Gastrocnemius medialis (tissue), 4 donors: ENCODE measurements around the gene ARHGEF19. TPM values are rescaled to one million over a fixed set of nuclear protein-coding genes. Genes with fewer than 3 reads are reported as not detected.
"Not testable (repeated sequence)": the region's sequence is repeated elsewhere in the genome, so short reads cannot be mapped to it uniquely, and the experiment has no call there.

Experiments used
- ATAC-seq, 2 donors: fragments of 150-250 bp; one replicate each; pipeline ENCODE4 v1.9.1; 2016
- DNase-seq, 2 donors: peaks; one replicate each; pipeline ENCODE4 v3.0.0-alpha.2; 2019
- H3K27ac ChIP-seq, 4 donors: fragments of 200-600 bp; sonication (generic); 1 replicate in 1 of 4; 2 replicates in 3 of 4; pipeline ENCODE4 v1.5.1; 2016 to 2018; ENCODE audit warnings: mild to moderate bottlenecking in 2 of 4, moderate library complexity in 1 of 4
- H3K27me3 ChIP-seq, 3 donors: fragments of 200-600 bp; sonication (generic) in 2 of 3; 1 replicate in 1 of 3; 2 replicates in 2 of 3; pipeline versions ENCODE4 v1.5.1 to v1.6.0; 2016 to 2019; ENCODE audit warnings: mild to moderate bottlenecking in 1 of 3, moderate library complexity in 1 of 3
- H3K36me3 ChIP-seq, 2 donors: fragments of 200-600 bp; sonication (generic) in 1 of 2; one replicate each; pipeline ENCODE4 v1.5.1; 2017 to 2018
- H3K4me1 ChIP-seq, 2 donors: fragments of 200-600 bp; sonication (generic) in 1 of 2; one replicate each; pipeline ENCODE4 v1.5.1; 2016 to 2017; ENCODE audit warnings: mild to moderate bottlenecking in 2 of 2
- H3K4me3 ChIP-seq, 4 donors: fragments of 200-600 bp; sonication (generic) in 3 of 4; 1 replicate in 1 of 4; 2 replicates in 3 of 4; pipeline ENCODE4 v1.5.1; 2016 to 2019; ENCODE audit warnings: mild to moderate bottlenecking in 2 of 4
- H3K9me3 ChIP-seq, 3 donors: fragments of 200-600 bp; sonication (generic) in 2 of 3; 1 replicate in 1 of 3; 2 replicates in 2 of 3; pipeline ENCODE4 v1.5.1; 2016 to 2019
- CTCF ChIP-seq, 5 experiments: fragments of 450-650 bp in 3 of 5; fragments of 200-600 bp in 2 of 5; sonication (generic) in 2 of 5; IDR thresholded peaks in 4 of 5; conservative IDR thresholded peaks in 1 of 5; 1 replicate in 4 of 5; 2 replicates in 1 of 5; pipeline ENCODE4 v1.5.1; 2016 to 2019; ENCODE audit warnings: antibody characterized with exemption in 5 of 5, mild to moderate bottlenecking in 3 of 5, moderate library complexity in 3 of 5
- POLR2A ChIP-seq, 2 donors: fragments of 450-650 bp; IDR thresholded peaks; one replicate each; pipeline ENCODE4 v1.6.1; 2017; ENCODE audit warnings: antibody characterized with exemption in 2 of 2, mild to moderate bottlenecking in 2 of 2, moderate library complexity in 2 of 2
- in situ Hi-C, 4 donors: fragments of 200-750 bp; cut with MboI; loops; one replicate each; pipeline versions ENCODE4 v1.15.0 to v1.8.0; 2017; ENCODE audit warnings: low sequenced_read_pairs in 4 of 4
- intact Hi-C: fragments of 100-400 bp; cut with DNase I; formaldehyde crosslinking; loops from one replicate; pipeline ENCODE4 v1.15.1; 2023; ENCODE audit warnings: low total_unique reads
- total RNA-seq, 4 donors: library from RNA; depleted of rRNA; stranded (reverse); fragments of >200 nt; gene quantifications; one replicate each; pipeline versions ENCODE4 v1.1.0 to v1.2.3, GENCODE V29; 2016

Gene ARHGEF19
- total RNA-seq, 4 donors from 2014 or later = 0.68 to 3.0 (median 2.3) TPM

- in situ Hi-C loops = no loop called here
- TF ChIP-seq CTCF (IDR thresholded peaks at IDR 0.05 in 4 of 5, conservative IDR thresholded peaks at IDR 0.05 in 1 of 5) (no peak), POLR2A (IDR thresholded peaks at IDR 0.05) (no peak)
- no peak for ATAC-seq
- Histone ChIP-seq H3K27ac (no peak overlapping the region), H3K9me3 (no peaks in the 10 kb centered on the region), H3K4me3 (no peak overlapping the region), H3K4me1 (no peaks in the 10 kb centered on the region), H3K27me3 (no peaks in the 10 kb centered on the region), H3K36me3 (no peaks in the 10 kb centered on the region)
- DNase-seq = no peak
- intact Hi-C loops = no loop called here
Observed at GRCh38 chr1:16199700-16200099, 12.8 kb downstream of the ARHGEF19 start.

- TF ChIP-seq POLR2A (IDR thresholded peaks at IDR 0.05) = no peak
- TF ChIP-seq CTCF (IDR thresholded peaks at IDR 0.05 in 4 of 5, conservative IDR thresholded peaks at IDR 0.05 in 1 of 5) = no peak
- DNase-seq = no peak
- no peaks in the 10 kb centered on the region for H3K27me3 ChIP-seq
- intact Hi-C loops (no loop called here), in situ Hi-C loops (no loop called here)
- no peak overlapping the region for H3K4me3 ChIP-seq
- H3K4me1 ChIP-seq = no peaks in the 10 kb centered on the region
- no peak for ATAC-seq
- no peaks in the 10 kb centered on the region for H3K36me3 ChIP-seq
- no peaks in the 10 kb centered on the region for H3K9me3 ChIP-seq
- no peak overlapping the region for H3K27ac ChIP-seq
Observed at GRCh38 chr1:16199157-16199501, 13.3 kb downstream of the ARHGEF19 start.

GRCh38 chr1:16198444-16199156 lies 13.9 kb downstream of the ARHGEF19 start:
- no peaks in the 10 kb centered on the region for H3K4me1 ChIP-seq
- in situ Hi-C loops (no loop called here), intact Hi-C loops (no loop called here)

GRCh38 chr1:16196874-16197273 lies 15.6 kb downstream of the ARHGEF19 start:
- no peak for TF ChIP-seq POLR2A (IDR thresholded peaks at IDR 0.05)
- TF ChIP-seq CTCF (IDR thresholded peaks at IDR 0.05 in 4 of 5, conservative IDR thresholded peaks at IDR 0.05 in 1 of 5) = no peak
- intact Hi-C loops (no loop called here), in situ Hi-C loops (no loop called here)
- Histone ChIP-seq H3K36me3 (no peaks in the 10 kb centered on the region), H3K27ac (no peak overlapping the region), H3K4me3 (no peak overlapping the region), H3K9me3 (no peaks in the 10 kb centered on the region), H3K4me1 (no peaks in the 10 kb centered on the region), H3K27me3 (no peaks in the 10 kb centered on the region)
- ATAC-seq (no peak), DNase-seq (no peak)

More at GRCh38 chr1:16198444-16199156, 13.9 kb downstream of the ARHGEF19 start:
- TF ChIP-seq CTCF (IDR thresholded peaks at IDR 0.05 in 4 of 5, conservative IDR thresholded peaks at IDR 0.05 in 1 of 5) (no peak), POLR2A (IDR thresholded peaks at IDR 0.05) (no peak)
- Histone ChIP-seq H3K4me3 (no peak overlapping the region), H3K27ac (no peak overlapping the region), H3K9me3 (no peaks in the 10 kb centered on the region), H3K36me3 (no peaks in the 10 kb centered on the region), H3K27me3 (no peaks in the 10 kb centered on the region)
- DNase-seq (no peak), ATAC-seq (no peak)

GRCh38 chr1:16196139-16196538 lies 16.3 kb downstream of the ARHGEF19 start:
- in situ Hi-C loops, H3K36me3 ChIP-seq, H3K27me3 ChIP-seq, ATAC-seq, H3K9me3 ChIP-seq, H3K27ac ChIP-seq, intact Hi-C loops, H3K4me3 ChIP-seq, H3K4me1 ChIP-seq, DNase-seq: not testable (repeated sequence)
